BLaER1 treated with 17β-estradiol and CSF1 and Interleukin-3, amounts not matched to agents 10 nM and 100 nM (cell line): Measurements from ENCODE around the gene PLAAT3.

Source experiments
- H3K27ac ChIP-seq, 11 experiments: shearing (Covaris generic); formaldehyde crosslinking; 2 replicates each; pipeline ENCODE4 v1.8.1; 2022
- H3K27me3 ChIP-seq, 11 experiments: shearing (Covaris generic); formaldehyde crosslinking; 2 replicates each; pipeline ENCODE4 v1.8.1; 2022
- H3K36me3 ChIP-seq, 11 experiments: shearing (Covaris generic); formaldehyde crosslinking; 2 replicates each; pipeline ENCODE4 v1.8.1; 2022
- H3K4me1 ChIP-seq, 10 experiments: shearing (Covaris generic); formaldehyde crosslinking; 2 replicates each; pipeline ENCODE4 v1.8.1; 2022
- H3K4me2 ChIP-seq, 11 experiments: shearing (Covaris generic); formaldehyde crosslinking; 2 replicates each; pipeline ENCODE4 v1.8.1; 2022
- H3K4me3 ChIP-seq, 10 experiments: shearing (Covaris generic); formaldehyde crosslinking; 2 replicates each; pipeline ENCODE4 v1.8.1; 2022
- H3K9ac ChIP-seq, 11 experiments: shearing (Covaris generic); formaldehyde crosslinking; 2 replicates each; pipeline ENCODE4 v1.8.1; 2022
- H3K9me3 ChIP-seq, 11 experiments: shearing (Covaris generic); formaldehyde crosslinking; replicated peaks in 1 of 11; 2 replicates each; pipeline ENCODE4 v1.8.1; 2022
- H4K20me1 ChIP-seq, 11 experiments: shearing (Covaris generic); formaldehyde crosslinking; 2 replicates each; pipeline ENCODE4 v1.8.1; 2022
- Cebpa-rat ChIP-seq, 11 experiments: shearing (Covaris generic); IDR thresholded peaks; 2 replicates each; pipeline ENCODE4 v1.8.1; 2022

Gene PLAAT3

GRCh38 chr11:63527667-63528066, 86.6 kb downstream of the PLAAT3 start:
- Histone ChIP-seq H3K4me2 (peak overlapping the region; percentile 13 to 68 (median 51); a peak in 17 of 22 replicates), H3K27ac (no peak overlapping the region), H3K9ac (no peak overlapping the region), H4K20me1 (no peaks in the 10 kb centered on the region), H3K9me3 (peaks cover 17 to 20% (median 20%) of the 10 kb centered on the region in 11 experiments), H3K4me3 (no peak overlapping the region), H3K4me1 (peaks cover 21 to 42% (median 31%) of the 10 kb centered on the region in 10 experiments), H3K27me3 (no peaks in the 10 kb centered on the region), H3K36me3 (peaks cover 0 to 6% (median 0%) of the 10 kb centered on the region in 11 experiments; a peak in 1 of 22 replicates)
- TF ChIP-seq Cebpa-rat (IDR thresholded peaks at IDR 0.05), result no peak
